ENCODE measurements around the gene SDS.

DNA sequence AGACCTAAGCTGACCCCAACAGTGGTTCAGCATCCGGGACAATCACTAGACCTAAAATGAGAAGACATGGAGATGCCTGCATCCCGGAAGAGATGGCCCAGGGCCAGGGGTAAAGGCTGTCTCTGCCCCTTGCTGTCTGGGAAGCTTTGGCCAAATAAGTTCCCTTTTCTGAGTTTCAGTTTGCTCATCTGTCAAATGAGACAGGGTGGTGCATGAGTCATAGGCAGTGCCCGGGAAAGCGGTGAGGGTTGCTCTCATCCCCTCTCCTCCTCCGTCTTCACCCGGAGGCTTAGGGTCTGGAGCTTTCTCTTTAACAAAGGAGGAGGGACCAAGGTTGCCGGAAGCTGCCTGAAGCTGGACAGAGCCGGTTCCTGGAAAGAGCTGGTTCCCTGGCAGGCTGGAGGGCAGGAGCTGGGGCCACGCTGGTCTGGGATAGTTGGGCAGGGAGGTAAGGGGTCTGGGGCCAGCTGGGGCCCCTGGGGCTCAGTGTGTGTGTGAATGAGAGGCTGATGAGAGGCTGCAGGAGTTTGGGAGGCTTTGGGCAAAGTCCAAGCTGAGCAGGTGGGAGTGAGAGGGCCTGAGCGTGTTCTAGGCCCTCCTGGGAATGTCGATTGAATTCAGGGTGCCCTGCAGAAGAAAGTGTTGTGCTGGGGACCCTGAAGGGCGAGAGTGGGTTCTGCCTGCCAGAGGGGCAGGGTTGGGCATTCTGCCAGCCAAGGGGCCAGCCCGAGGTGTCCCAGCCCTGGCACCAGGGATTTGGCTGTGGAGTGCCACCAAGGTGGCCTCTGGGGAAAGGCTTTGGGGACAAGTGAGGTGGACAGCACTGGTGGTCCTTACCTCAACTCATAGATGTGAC is 18.6 kb upstream of the SDS start, which contains the start of gene SDSL:
- TF ChIP-seq, protein P1, sequence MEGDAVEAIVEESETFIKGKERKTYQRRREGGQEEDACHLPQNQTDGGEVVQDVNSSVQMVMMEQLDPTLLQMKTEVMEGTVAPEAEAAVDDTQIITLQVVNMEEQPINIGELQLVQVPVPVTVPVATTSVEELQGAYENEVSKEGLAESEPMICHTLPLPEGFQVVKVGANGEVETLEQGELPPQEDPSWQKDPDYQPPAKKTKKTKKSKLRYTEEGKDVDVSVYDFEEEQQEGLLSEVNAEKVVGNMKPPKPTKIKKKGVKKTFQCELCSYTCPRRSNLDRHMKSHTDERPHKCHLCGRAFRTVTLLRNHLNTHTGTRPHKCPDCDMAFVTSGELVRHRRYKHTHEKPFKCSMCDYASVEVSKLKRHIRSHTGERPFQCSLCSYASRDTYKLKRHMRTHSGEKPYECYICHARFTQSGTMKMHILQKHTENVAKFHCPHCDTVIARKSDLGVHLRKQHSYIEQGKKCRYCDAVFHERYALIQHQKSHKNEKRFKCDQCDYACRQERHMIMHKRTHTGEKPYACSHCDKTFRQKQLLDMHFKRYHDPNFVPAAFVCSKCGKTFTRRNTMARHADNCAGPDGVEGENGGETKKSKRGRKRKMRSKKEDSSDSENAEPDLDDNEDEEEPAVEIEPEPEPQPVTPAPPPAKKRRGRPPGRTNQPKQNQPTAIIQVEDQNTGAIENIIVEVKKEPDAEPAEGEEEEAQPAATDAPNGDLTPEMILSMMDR (IDR thresholded peaks at IDR 0.05; ENCODE audit: insufficient read depth, low read depth, low read length): no peak
- no peak for TF ChIP-seq EZH2 (IDR thresholded peaks at IDR 0.05; ENCODE audit: insufficient read depth, low read length)
